Psoas muscle (tissue), 8 donors: ENCODE measurements around the gene SEMA3B. TPM values are rescaled to one million over a fixed set of nuclear protein-coding genes. Genes with fewer than 3 reads are reported as not detected.

Experiments used
- ATAC-seq, 4 donors: fragments of 200-7000 bp; cut with Tn5 transposase; one replicate each; pipeline ENCODE4 v1.9.1; 2020; ENCODE audit warnings: moderate library complexity in 3 of 4, mild to moderate bottlenecking in 2 of 4
- DNase-seq, 2 donors: peaks; one replicate each; pipeline ENCODE4 v3.0.0-alpha.2; 2020
- H3K27ac ChIP-seq: fragments of 200-600 bp; one replicate; pipeline ENCODE4 v1.8.0; 2022
- H3K27me3 ChIP-seq, 3 donors: fragments of 200-600 bp in 1 of 3; one replicate each; pipeline versions ENCODE4 v1.6.1 to v1.8.0; 2013 to 2022; ENCODE audit warnings: low read length in 2 of 3, mild to moderate bottlenecking in 2 of 3, moderate library complexity in 1 of 3; ENCODE audit not compliant: insufficient read depth in 3 of 3
- H3K36me3 ChIP-seq, 2 donors: fragments of 200-600 bp in 1 of 2; one replicate each; pipeline versions ENCODE4 v1.6.1 to v1.8.0; 2013 to 2022; ENCODE audit warnings: low read depth in 1 of 2, mild to moderate bottlenecking in 1 of 2, moderate library complexity in 1 of 2; ENCODE audit not compliant: insufficient read depth in 1 of 2
- H3K4me1 ChIP-seq: fragments of 200-600 bp; one replicate; pipeline ENCODE4 v1.8.0; 2022
- H3K4me3 ChIP-seq: fragments of 200-600 bp; one replicate; pipeline ENCODE4 v1.8.0; 2022; ENCODE audit warnings: mild to moderate bottlenecking
- H3K9me3 ChIP-seq: fragments of 200-600 bp; one replicate; pipeline ENCODE4 v1.8.0; 2022
- CTCF ChIP-seq: fragments of 200-600 bp; IDR thresholded peaks from one replicate; pipeline ENCODE4 v1.8.0; 2022; ENCODE audit warnings: antibody characterized with exemption
- WGBS, 3 donors: extraction: QIAGEN DNeasy Blood & Tissue Kit; methylation state at CpG; one replicate each; pipeline versions ENCODE4 v1.1.6 to v1.1.7; 2013; 5-methylcytosine and 5-hydroxymethylcytosine counted together
- intact Hi-C, 2 donors: fragments of 100-400 bp; cut with DNase I; formaldehyde crosslinking; loops; one replicate each; pipeline versions ENCODE4 v1.11.0 to v1.14.2; 2022
- polyA plus RNA-seq, 3 donors: library from polyadenylated mRNA; stranded (reverse); fragments of 200-250 nt; gene quantifications; one replicate each; pipeline ENCODE4 v1.2.3, GENCODE V29; 2013
- total RNA-seq, 4 donors: library from RNA; stranded (reverse); fragmentation: NEBNext Ultra II Directional in 2 of 4; extraction: Animal tissue kit (Norgen Biotek cat#: 25700) in 2 of 4; gene quantifications; one replicate each; pipeline versions ENCODE4 v1.2.1 to v1.2.4, GENCODE V29; 2021 to 2023
- donor health status: healthy with polysubstance abuse.
- donor health status: DM: no; HTN: no; CAD: no; lungs with moderate emphysema.
- donor health status: Bipolar disorder and iron deficiency.
- donor health status: healthy.
- donor health status: DM: yes; HTN: yes; CAD: no.
- donor health status: DM: no; HTN: no; CAD: no.
- donor health status: DM: no; HTN: no; CAD: no.
- donor health status: DM: yes; HTN: yes; CAD: no.

Gene SEMA3B
- total and polyA plus RNA-seq, 7 donors: 2.1 to 6.8 (median 3.4) TPM

GRCh38 chr3:50239649-50240048, 29.3 kb upstream of the SEMA3B start:
- no peak overlapping the region for H3K27ac ChIP-seq
- H3K9me3 ChIP-seq: no peaks in the 10 kb centered on the region
- no peak for TF ChIP-seq CTCF
- peak overlapping the region; percentile 85 for H3K4me3 ChIP-seq
- H3K36me3 ChIP-seq: no peaks in the 10 kb centered on the region
- no peak for DNase-seq
- H3K4me1 ChIP-seq: peaks cover 24% of the 10 kb centered on the region
- intact Hi-C loops: no loop called here
- 61 to 72% (median 71%) methylated on average over 4 of the region's 4 CpGs for WGBS, 3 donors
- no peaks in the 10 kb centered on the region for H3K27me3 ChIP-seq
- ATAC-seq: no peak

- no peak for TF ChIP-seq CTCF
- peak overlapping the region; percentile 60 for H3K27ac ChIP-seq
- H3K4me1 ChIP-seq: peaks cover 37% of the 10 kb centered on the region
- DNase-seq (no peak), ATAC-seq (no peak)
- no peaks in the 10 kb centered on the region for H3K27me3 ChIP-seq
- peak overlapping the region; percentile 28 for H3K4me3 ChIP-seq
- no peaks in the 10 kb centered on the region for H3K9me3 ChIP-seq
- intact Hi-C loops: no loop called here
- 70 to 74% (median 72%) methylated on average over 3 to 4 of the region's 4 CpGs for WGBS, 3 donors
- H3K36me3 ChIP-seq: no peaks in the 10 kb centered on the region
Observed at GRCh38 chr3:50241163-50241562, 27.8 kb upstream of the SEMA3B start.

GRCh38 chr3:50241713-50242380, 27.1 kb upstream of the SEMA3B start:
- no peaks in the 10 kb centered on the region for H3K36me3 ChIP-seq
- 61 to 74% (median 61%) methylated on average over 7 of the region's 7 CpGs for WGBS, 3 donors
- no peak for TF ChIP-seq CTCF
- peak overlapping the region; percentile 29 for H3K4me3 ChIP-seq
- no peaks in the 10 kb centered on the region for H3K27me3 ChIP-seq
- ATAC-seq (no peak), DNase-seq (no peak)
- no peaks in the 10 kb centered on the region for H3K9me3 ChIP-seq
- intact Hi-C loops: no loop called here
- H3K4me1 ChIP-seq: peaks cover 43% of the 10 kb centered on the region
- peak overlapping the region; percentile 74 for H3K27ac ChIP-seq

- 48 to 71% (median 63%) methylated on average over 3 of the region's 3 CpGs for WGBS, 3 donors
- Histone ChIP-seq H3K27ac (peak overlapping the region; percentile 74), H3K4me1 (peaks cover 43% of the 10 kb centered on the region), H3K4me3 (peak overlapping the region; percentile 29), H3K27me3 (no peaks in the 10 kb centered on the region), H3K36me3 (no peaks in the 10 kb centered on the region), H3K9me3 (no peaks in the 10 kb centered on the region)
- intact Hi-C loops: no loop called here
- TF ChIP-seq CTCF: no peak
- no peak for DNase-seq
- no peak for ATAC-seq
Observed at GRCh38 chr3:50242381-50242770, 26.6 kb upstream of the SEMA3B start.
